Endothelial cell of umbilical vein (primary cell): ENCODE results near the gene KIF18A. TPM values are rescaled to one million over a fixed set of nuclear protein-coding genes. Genes with fewer than 3 reads are reported as not detected.
A peak's percentile ranks its signal among the peaks of the same experiment; 100 is the strongest.

ENCODE experiments used
- BruUV-seq: library from RNA; stranded (reverse); fragments of 400-500 nt; replicated peaks from 2 replicates; lab custom pipeline; 2021; lab: Mats Ljungman, UMichigan
- CTCF ChIA-PET: fragments of 300-600, 350-600 bp; sonication (Branson Sonifier 250); formaldehyde crosslinking; loops from one replicate; lab custom pipeline; 2021; ENCODE audit warnings: antibody characterized with exemption, inconsistent platforms; lab: Charles Lee
- POLR2A ChIA-PET: fragments of 300-600, 350-600 bp; sonication (Branson Sonifier 250); formaldehyde crosslinking; loops from one replicate; lab custom pipeline; 2021; ENCODE audit warnings: antibody characterized with exemption, inconsistent platforms; lab: Charles Lee
- DNase-seq: peaks from one replicate; pipeline ENCODE4 v3.0.0-alpha.2; 2011; ENCODE audit warnings: low read depth, low spot score
- FAIRE-seq: peaks from 2 replicates; lab custom pipeline; 2011; peaks lifted over from hg19 to GRCh38; lab: Jason Lieb, UNC
- H2AFZ ChIP-seq: 2 replicates; pipeline ENCODE4 v1.6.0; 2012; ENCODE audit warnings: low read depth, low read length, control low read depth, inconsistent platforms
- H3K27ac ChIP-seq: 2 replicates; pipeline ENCODE4 v1.5.1; 2011; ENCODE audit warnings: low read depth, mild to moderate bottlenecking, control low read depth, low read length, moderate library complexity; ENCODE audit not compliant: insufficient read depth
- H3K27me3 ChIP-seq, 2 experiments: 2 replicates each; pipeline versions ENCODE4 v1.6.0 to v1.6.1; 2011; ENCODE audit warnings: low read length in 2 of 2, mixed read lengths in 1 of 2; ENCODE audit not compliant: control insufficient read depth in 2 of 2, insufficient read depth in 2 of 2
- H3K36me3 ChIP-seq, 2 experiments: 2 replicates in 1 of 2; 3 replicates in 1 of 2; pipeline ENCODE4 v1.5.1; 2011; ENCODE audit warnings: low read length in 2 of 2, mild to moderate bottlenecking in 1 of 2, moderate library complexity in 1 of 2; ENCODE audit not compliant: control insufficient read depth in 2 of 2, insufficient read depth in 2 of 2; ENCODE audit errors: extremely low read depth in 1 of 2
- H3K4me1 ChIP-seq: 3 replicates; pipeline ENCODE4 v1.5.1; 2011; ENCODE audit warnings: mild to moderate bottlenecking, low read length; ENCODE audit not compliant: control insufficient read depth, insufficient read depth; ENCODE audit errors: extremely low read depth
- H3K4me2 ChIP-seq: 2 replicates; pipeline ENCODE4 v1.6.1; 2011; ENCODE audit warnings: low read length, control low read depth, mixed read lengths; ENCODE audit not compliant: insufficient read depth
- H3K4me3 ChIP-seq, 3 experiments: fragments of 200-600 bp in 1 of 3; sonication (generic), shearing (Covaris generic) in 1 of 3; replicated peaks in 1 of 3; 2 replicates each; pipeline ENCODE4 v1.5.1; 2011 to 2016; ENCODE audit warnings: control low read depth in 3 of 3, low read length in 3 of 3, mild to moderate bottlenecking in 2 of 3, inconsistent platforms in 1 of 3, low read depth in 1 of 3, moderate library complexity in 1 of 3; ENCODE audit not compliant: insufficient read depth in 1 of 3
- H3K79me2 ChIP-seq: 2 replicates; pipeline ENCODE4 v1.6.0; 2012; ENCODE audit warnings: low read length, inconsistent platforms; ENCODE audit not compliant: control insufficient read depth, insufficient read depth
- H3K9ac ChIP-seq: replicated peaks from 2 replicates; pipeline ENCODE3; 2011; ENCODE audit warnings: low read length, control low read depth; ENCODE audit not compliant: insufficient read depth; ENCODE audit errors: extremely low read depth
- H3K9me1 ChIP-seq: replicated peaks from 3 replicates; pipeline ENCODE4 v1.6.0; 2011; ENCODE audit warnings: mild to moderate bottlenecking, low read length; ENCODE audit not compliant: control insufficient read depth, insufficient read depth; ENCODE audit errors: extremely low read depth
- H3K9me3 ChIP-seq: replicated peaks from 2 replicates; pipeline ENCODE4 v1.5.1; 2012; ENCODE audit warnings: low read length, inconsistent platforms; ENCODE audit not compliant: control insufficient read depth, insufficient read depth
- H4K20me1 ChIP-seq: replicated peaks from 2 replicates; pipeline ENCODE3; 2011; ENCODE audit warnings: mild to moderate bottlenecking, low read length; ENCODE audit not compliant: control insufficient read depth, insufficient read depth; ENCODE audit errors: extremely low read depth
- CTCF ChIP-seq, 2 donors: IDR thresholded peaks; 1 replicate in 1 of 2; 2 replicates in 1 of 2; pipeline ENCODE4 v1.5.1; 2011; ENCODE audit warnings: low read length in 2 of 2, mild to moderate bottlenecking in 2 of 2, moderate library complexity in 2 of 2, control low read depth in 1 of 2, inconsistent platforms in 1 of 2, low read depth in 1 of 2; ENCODE audit not compliant: insufficient read depth in 1 of 2; ENCODE audit errors: extremely low read depth in 1 of 2
- EZH2 ChIP-seq: IDR thresholded peaks from 2 replicates; pipeline ENCODE4 v1.6.1; 2012; ENCODE audit warnings: borderline replicate concordance, low read depth, mild to moderate bottlenecking, moderate library complexity, low read length, inconsistent platforms; ENCODE audit not compliant: severe bottlenecking
- FOS ChIP-seq: IDR thresholded peaks from 2 replicates; pipeline ENCODE4 v1.6.1; 2011; ENCODE audit warnings: mild to moderate bottlenecking, low read length, moderate library complexity, borderline replicate concordance; ENCODE audit not compliant: insufficient read depth
- GATA2 ChIP-seq: IDR thresholded peaks from 2 replicates; pipeline ENCODE4 v1.7.0; 2011; ENCODE audit warnings: low read depth, mild to moderate bottlenecking, moderate library complexity, mixed read lengths, low read length; ENCODE audit not compliant: insufficient read length, insufficient read depth
- JUN ChIP-seq: IDR thresholded peaks from 2 replicates; pipeline ENCODE4 v1.6.1; 2011; ENCODE audit warnings: borderline replicate concordance, low read depth; ENCODE audit not compliant: insufficient read length, insufficient read depth
- MYC ChIP-seq: IDR thresholded peaks from one replicate; pipeline ENCODE4 v1.6.1; 2011; ENCODE audit warnings: mild to moderate bottlenecking, low read depth, low read length
- POLR2A ChIP-seq: IDR thresholded peaks from 2 replicates; pipeline ENCODE4 v1.6.1; 2012; ENCODE audit warnings: low read depth, mild to moderate bottlenecking, control low read depth, low read length
- POLR2AphosphoS5 ChIP-seq: IDR thresholded peaks from 2 replicates; pipeline ENCODE4 v1.6.1; 2012; ENCODE audit warnings: low read depth, mild to moderate bottlenecking, control low read depth, low read length, moderate library complexity; ENCODE audit not compliant: insufficient read depth
- dilution Hi-C: fragments of 300-500 bp; cut with MboI; formaldehyde crosslinking; loops from one replicate; pipeline ENCODE4 v1.15.0; 2019; ENCODE audit warnings: low sequenced_read_pairs; ENCODE audit not compliant: extremely low pct_ligation_motif_present
- intact Hi-C: fragments of 100-400 bp; cut with micrococcal nuclease; formaldehyde crosslinking; loops from one replicate; pipeline ENCODE4 v1.10.0; 2022
- polyA plus RNA-seq, 4 experiments: library from polyadenylated mRNA; depleted of rRNA in 3 of 4; stranded (reverse) in 3 of 4; unstranded in 1 of 4; fragments of >200 nt; gene quantifications; 2 replicates each; pipeline versions ENCODE4 v1.2.1 to v1.2.3, GENCODE V29; 2011 to 2012; ENCODE audit warnings: missing spikeins in 1 of 4
- total RNA-seq: library from RNA; stranded (reverse); gene quantifications from 2 replicates; pipeline ENCODE4 v1.2.3, GENCODE V29; 2021
- TF ChIP-seq, protein P1 (sequence below): IDR thresholded peaks from 2 replicates; pipeline ENCODE4 v1.6.1; 2011; ENCODE audit not compliant: insufficient read depth, insufficient read length

KIF18A gene
- total and polyA plus RNA-seq, 2 donors (not counting 3 experiments of a cell fraction or from before 2014, with no cell fraction given): 2.5 to 18.5 TPM

DNA sequence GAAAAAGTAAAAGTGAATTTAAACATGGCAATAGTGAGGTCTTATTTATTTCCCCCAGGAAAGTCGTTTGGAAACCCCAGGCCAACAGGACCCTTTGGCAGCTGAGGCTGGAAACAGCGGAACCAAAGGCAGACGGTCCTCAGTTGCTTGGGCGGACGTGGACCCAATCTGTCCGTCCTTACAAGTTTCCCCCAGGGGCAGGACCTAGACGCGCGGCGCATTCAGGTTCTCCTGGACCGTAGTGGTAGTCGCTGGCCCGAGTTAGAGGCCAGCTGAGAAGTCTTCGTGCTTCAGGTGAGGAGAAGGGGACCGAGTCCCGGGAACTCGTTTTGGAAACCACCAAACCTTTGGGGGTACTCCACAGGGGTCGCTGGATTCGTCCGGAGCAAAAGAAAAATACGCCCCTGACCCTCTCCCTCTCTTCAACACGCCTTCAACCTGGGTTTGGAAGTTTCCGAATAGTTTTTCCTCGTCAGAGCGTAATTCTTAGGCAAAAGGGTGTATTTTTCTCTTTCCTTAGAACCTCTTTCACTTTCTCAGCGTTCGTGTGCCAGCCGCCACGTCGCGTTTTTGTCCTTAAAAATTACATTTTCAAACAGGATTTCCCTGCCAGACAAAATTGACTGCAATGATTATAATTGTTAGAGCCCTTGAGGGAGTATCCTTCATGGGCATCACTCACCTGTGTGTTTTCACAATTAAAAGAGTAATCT lies 2.3 kb upstream of the KIF18A start:
- Histone ChIP-seq H3K4me1 (peaks cover 36% of the 10 kb centered on the region), H3K9me3 (no peaks in the 10 kb centered on the region), H2AFZ (peak overlapping the region; percentile 29), H3K9ac (peak overlapping the region; percentile 100), H3K9me1 (no peaks in the 10 kb centered on the region), H3K79me2 (peaks cover 45% of the 10 kb centered on the region), H3K27me3 (no peaks in the 10 kb centered on the region), H3K4me3 (peak overlapping the region; percentile 34 to 96 (median 48)), H3K36me3 (no peaks in the 10 kb centered on the region), H3K27ac (peak overlapping the region; percentile 98), H3K4me2 (peak overlapping the region; percentile 98), H4K20me1 (no peaks in the 10 kb centered on the region)
- intact Hi-C loops: loop anchor here (5.0 kb wide), 1 partner anchor 1217 kb away; no protein-coding TSS in a partner anchor
- TF ChIP-seq POLR2A: peak; percentile 84
- peak; percentile 15 for TF ChIP-seq GATA2
- TF ChIP-seq, protein P1, sequence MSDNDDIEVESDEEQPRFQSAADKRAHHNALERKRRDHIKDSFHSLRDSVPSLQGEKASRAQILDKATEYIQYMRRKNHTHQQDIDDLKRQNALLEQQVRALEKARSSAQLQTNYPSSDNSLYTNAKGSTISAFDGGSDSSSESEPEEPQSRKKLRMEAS: no peak
- no peak for TF ChIP-seq CTCF (IDR thresholded peaks at IDR 0.05; ENCODE audit: extremely low read depth in 1 of 2, insufficient read depth in 1 of 2, low read depth in 1 of 2, low read length in 2 of 2)
- TF ChIP-seq MYC: peak; percentile 64
- TF ChIP-seq EZH2: no peak
- TF ChIP-seq FOS: peak; percentile 15
- peak; percentile 84 for TF ChIP-seq POLR2AphosphoS5
- no peak for TF ChIP-seq JUN
- DNase-seq (peak; percentile 78), FAIRE-seq (peak; percentile 64)
- POLR2A ChIA-PET: no interaction called here
- CTCF ChIA-PET: interaction anchor here (0.8 to 2.1 kb wide), 4 partner anchors 392 to 1049 kb away, joined by 3 to 7 read pairs (median 4); no protein-coding TSS in a partner anchor
- dilution Hi-C loops: no loop called here
- BruUV-seq: TSS peak; percentile 44
